Stomach smooth muscle (tissue), 2 donors: ENCODE data around the gene PPIL4.

Experiments used
- H3K27ac ChIP-seq: one replicate; pipeline ENCODE4 v1.7.0; 2013; ENCODE audit warnings: mild to moderate bottlenecking, low read length, inconsistent platforms
- H3K27me3 ChIP-seq, 2 donors: one replicate each; pipeline ENCODE4 v1.7.0; 2013; ENCODE audit warnings: low read length in 2 of 2; ENCODE audit not compliant: insufficient read depth in 2 of 2, control insufficient read depth in 1 of 2
- H3K36me3 ChIP-seq, 2 donors: one replicate each; pipeline ENCODE4 v1.7.0; 2013; ENCODE audit warnings: low read length in 2 of 2; ENCODE audit not compliant: control insufficient read depth in 2 of 2, insufficient read depth in 2 of 2
- H3K4me1 ChIP-seq: one replicate; pipeline ENCODE4 v1.7.0; 2013; ENCODE audit warnings: low read length; ENCODE audit not compliant: control insufficient read depth, insufficient read depth
- H3K4me3 ChIP-seq, 2 donors: one replicate each; pipeline ENCODE4 v1.7.0; 2013; ENCODE audit warnings: low read length in 2 of 2
- H3K9ac ChIP-seq, 2 donors: one replicate each; pipeline ENCODE4 v1.7.0; 2013; ENCODE audit warnings: low read length in 2 of 2, mild to moderate bottlenecking in 1 of 2
- H3K9me3 ChIP-seq, 2 donors: one replicate each; pipeline ENCODE4 v1.7.0; 2013; ENCODE audit warnings: low read length in 2 of 2; ENCODE audit not compliant: control insufficient read depth in 2 of 2
- donor health status: healthy.
- donor health status: Pancreatic carcinoma.

PPIL4 gene

DNA sequence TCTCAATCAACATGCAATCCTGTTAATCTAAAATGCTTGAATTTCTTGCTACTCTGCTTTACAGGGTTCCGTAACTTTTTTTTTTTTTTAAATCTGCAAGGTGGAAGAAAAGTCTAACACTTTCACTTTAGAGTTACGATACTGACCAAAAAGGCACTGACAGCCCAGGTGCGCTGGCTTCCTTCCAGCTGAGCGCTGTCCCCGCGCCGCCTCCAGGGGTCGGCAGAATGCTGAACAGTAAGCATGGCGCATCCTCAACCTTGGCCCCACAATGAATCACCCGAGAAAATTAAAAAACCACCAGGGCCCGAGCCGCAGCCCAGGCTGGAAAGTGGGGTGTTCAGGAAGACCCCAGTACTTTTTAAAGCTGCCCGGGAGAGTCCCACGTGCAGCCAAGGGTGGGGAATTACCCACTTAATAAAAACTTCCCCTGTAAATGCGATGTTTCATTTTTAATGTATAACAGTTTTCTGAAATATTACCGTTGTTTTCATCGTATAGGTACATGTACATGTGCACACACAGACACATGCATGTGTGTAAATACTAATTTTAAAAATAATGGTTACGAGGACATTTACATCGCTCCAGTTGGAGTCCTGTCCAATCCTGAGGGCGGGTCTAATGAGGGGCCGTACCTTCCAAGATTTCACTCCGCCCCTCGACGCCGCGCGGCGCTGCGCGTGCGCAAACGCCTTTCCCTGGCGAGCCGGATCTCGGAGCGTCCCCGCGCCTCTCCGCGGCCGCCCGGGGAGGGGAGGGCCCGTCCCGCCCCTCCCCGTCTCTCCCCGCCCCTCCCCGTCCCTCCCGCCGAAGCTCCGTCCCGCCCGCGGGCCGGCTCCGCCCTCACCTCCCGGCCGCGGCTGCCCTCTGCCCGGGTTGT lies 19.9 kb upstream of the PPIL4 start, which contains the start of gene GINM1:
TSS of gene GINM1 (plus strand) at position 849 of the 883 bp plus-strand sequence. CDS start 40 bp downstream, outside the sequence.
- Histone ChIP-seq H3K27me3 (no peaks in the 10 kb centered on the region), H3K9ac (peak within 1 kb of the TSS; percentile 68 to 80), H3K9me3 (no peaks in the 10 kb centered on the region), H3K4me3 (peak within 1 kb of the TSS; percentile 90 to 92), H3K4me1 (peaks cover 9% of the 10 kb centered on the region), H3K27ac (peak within 1 kb of the TSS; percentile 82), H3K36me3 (no peaks in the 10 kb centered on the region)

DNA sequence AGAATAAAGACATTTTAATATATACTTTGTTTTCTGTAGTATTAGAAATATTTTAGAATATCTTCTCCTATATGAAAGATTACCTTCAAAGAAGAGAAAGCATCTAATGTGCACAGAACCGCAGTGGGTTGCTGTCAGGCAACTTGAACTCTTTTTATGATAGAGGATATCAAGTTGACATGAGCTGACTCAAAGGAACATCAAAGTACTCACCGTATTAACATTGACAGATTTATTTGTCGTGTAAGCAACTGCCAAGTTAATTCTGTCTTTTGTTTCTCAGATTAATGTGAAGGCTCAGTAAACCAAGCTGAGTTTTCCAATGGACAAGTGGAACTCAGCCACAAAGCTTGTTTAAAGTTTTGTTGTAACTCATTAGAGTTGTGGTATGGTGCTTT lies 18.1 kb upstream of the PPIL4 start:
- Histone ChIP-seq H3K9ac (no peak overlapping the region), H3K9me3 (no peaks in the 10 kb centered on the region), H3K4me3 (no peak overlapping the region), H3K4me1 (peaks cover 9% of the 10 kb centered on the region), H3K27ac (no peak overlapping the region), H3K36me3 (no peaks in the 10 kb centered on the region), H3K27me3 (no peaks in the 10 kb centered on the region)

DNA sequence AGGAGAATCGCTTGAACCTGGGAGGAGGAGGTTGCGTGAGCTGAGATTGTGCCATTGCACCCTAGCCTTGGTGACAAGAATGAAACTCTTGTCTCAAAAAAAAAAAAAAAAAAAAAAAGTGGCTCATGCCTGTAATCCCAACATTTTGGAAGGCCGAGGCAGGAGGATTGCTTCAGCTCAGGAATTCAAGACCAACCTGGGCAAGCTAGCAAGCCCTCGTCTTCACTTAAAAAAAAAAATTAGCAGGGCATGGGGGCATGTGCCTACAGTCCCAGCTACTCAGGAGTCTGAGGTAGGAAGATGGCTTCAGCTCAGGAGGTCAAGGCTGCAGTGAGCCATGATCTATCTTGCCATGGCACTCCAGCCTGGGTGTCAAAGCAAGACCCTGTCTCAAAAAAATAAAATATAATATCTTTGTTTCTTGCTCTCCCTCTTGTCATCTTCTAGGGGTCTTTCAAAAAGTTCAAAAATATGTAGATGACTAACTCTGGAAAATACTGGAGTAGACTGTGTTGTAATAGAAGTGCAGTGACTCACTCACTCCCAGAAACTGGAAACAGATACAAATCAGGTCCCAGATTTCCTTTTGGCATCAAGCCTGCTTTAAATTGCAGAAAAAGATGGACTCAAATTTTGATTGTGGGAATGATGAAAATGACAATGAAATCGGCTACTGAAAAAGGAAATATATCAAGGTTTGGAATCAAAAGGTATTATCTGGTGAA lies 17.5 kb upstream of the PPIL4 start:
- Histone ChIP-seq H3K4me1 (peaks cover 9% of the 10 kb centered on the region), H3K9me3 (no peaks in the 10 kb centered on the region), H3K4me3 (no peak overlapping the region), H3K9ac (no peak overlapping the region), H3K27ac (no peak overlapping the region), H3K27me3 (no peaks in the 10 kb centered on the region), H3K36me3 (no peaks in the 10 kb centered on the region)

DNA sequence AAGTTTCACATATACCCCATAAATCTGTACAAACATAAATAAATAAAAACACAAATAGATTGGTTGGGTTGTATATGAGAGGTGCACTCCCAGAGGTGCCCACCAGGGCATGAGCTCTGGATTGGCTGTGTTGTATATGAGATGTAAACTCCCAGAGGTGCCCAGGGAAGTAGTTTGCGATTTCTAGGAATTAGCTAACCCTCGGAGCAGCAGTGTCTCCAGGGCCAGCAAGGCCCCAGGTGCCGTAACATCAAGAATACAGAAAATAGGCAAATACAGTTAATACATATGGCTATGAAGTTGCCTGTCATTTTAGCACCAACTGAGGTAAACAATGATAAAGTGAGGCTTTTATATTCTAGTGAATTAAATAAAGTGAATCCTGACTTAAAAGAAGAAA lies 14.9 kb upstream of the PPIL4 start:
- no peaks in the 10 kb centered on the region for H3K9me3 ChIP-seq
- H3K27ac ChIP-seq = no peak overlapping the region
- no peaks in the 10 kb centered on the region for H3K4me1 ChIP-seq
- H3K27me3 ChIP-seq = no peaks in the 10 kb centered on the region
- H3K36me3 ChIP-seq = no peaks in the 10 kb centered on the region
- H3K9ac ChIP-seq = no peak overlapping the region
- no peak overlapping the region for H3K4me3 ChIP-seq

DNA sequence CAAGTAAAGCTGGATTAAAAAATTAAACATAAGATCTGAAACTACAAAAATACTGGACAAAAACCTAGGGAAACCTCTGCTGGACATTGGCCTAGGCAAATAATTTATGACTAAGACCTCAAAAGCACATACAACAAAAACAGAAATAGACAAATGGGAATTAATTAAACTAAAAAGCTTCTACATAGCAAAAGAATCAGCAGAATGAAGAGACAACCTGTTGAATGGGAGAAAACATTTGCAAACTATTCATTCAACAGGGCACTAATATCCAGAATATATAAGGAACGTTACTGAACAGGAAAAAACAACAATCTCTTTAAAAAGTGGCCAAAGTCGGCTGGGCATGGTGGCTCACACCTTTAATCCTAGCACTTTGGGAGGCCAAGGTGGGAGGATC lies 13.5 kb upstream of the PPIL4 start:
- Histone ChIP-seq H3K9me3 (no peaks in the 10 kb centered on the region), H3K36me3 (no peaks in the 10 kb centered on the region), H3K27ac (no peak overlapping the region), H3K4me1 (no peaks in the 10 kb centered on the region), H3K27me3 (no peaks in the 10 kb centered on the region), H3K9ac (no peak overlapping the region), H3K4me3 (no peak overlapping the region)

DNA sequence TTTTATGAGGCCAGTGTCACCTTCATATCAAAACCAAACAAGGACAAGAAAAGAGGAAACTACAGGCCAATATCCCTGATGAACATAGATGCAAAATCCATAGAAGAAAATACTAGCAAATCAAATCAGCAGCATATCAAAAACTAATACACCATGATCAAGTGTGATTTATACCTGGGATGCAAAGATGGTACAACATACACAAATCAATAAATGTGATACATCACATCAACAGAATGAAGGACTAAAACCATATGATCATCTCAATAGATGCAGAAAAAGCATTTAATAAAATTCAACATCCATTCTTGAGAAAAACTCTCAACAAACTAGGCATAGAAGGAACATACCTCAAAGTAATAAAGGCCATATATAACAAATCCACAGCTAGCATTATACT lies 12.2 kb upstream of the PPIL4 start:
- H3K4me1 ChIP-seq = no peaks in the 10 kb centered on the region
- H3K27me3 ChIP-seq = no peaks in the 10 kb centered on the region
- no peaks in the 10 kb centered on the region for H3K36me3 ChIP-seq
- H3K4me3 ChIP-seq = no peak overlapping the region
- no peaks in the 10 kb centered on the region for H3K9me3 ChIP-seq
- H3K27ac ChIP-seq = no peak overlapping the region
- no peak overlapping the region for H3K9ac ChIP-seq

DNA sequence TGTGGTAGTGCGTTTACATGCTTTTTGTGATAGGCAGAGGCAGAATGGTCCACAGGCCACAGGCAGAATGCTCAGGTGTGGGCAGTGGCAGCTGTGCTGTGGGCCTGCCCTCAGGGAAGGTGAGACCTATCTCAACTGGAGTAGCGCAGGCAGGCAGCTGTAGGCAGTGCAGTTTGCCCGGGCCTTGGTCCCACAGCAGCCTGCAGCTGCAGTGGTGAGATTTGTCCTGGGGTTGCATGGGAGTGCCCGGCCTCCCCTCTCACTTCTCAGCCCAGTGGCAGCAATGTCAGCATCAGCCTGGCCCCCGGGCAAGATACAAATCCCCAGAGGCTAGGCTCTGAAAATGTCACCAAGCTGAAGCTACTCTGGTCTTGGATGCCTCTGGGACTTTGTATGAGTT lies 6.1 kb upstream of the PPIL4 start:
- Histone ChIP-seq H3K36me3 (no peaks in the 10 kb centered on the region), H3K9ac (no peak overlapping the region), H3K4me3 (no peak overlapping the region), H3K27ac (no peak overlapping the region), H3K27me3 (peaks cover 0 to 5% of the 10 kb centered on the region in 2 donors), H3K4me1 (no peaks in the 10 kb centered on the region), H3K9me3 (no peaks in the 10 kb centered on the region)

DNA sequence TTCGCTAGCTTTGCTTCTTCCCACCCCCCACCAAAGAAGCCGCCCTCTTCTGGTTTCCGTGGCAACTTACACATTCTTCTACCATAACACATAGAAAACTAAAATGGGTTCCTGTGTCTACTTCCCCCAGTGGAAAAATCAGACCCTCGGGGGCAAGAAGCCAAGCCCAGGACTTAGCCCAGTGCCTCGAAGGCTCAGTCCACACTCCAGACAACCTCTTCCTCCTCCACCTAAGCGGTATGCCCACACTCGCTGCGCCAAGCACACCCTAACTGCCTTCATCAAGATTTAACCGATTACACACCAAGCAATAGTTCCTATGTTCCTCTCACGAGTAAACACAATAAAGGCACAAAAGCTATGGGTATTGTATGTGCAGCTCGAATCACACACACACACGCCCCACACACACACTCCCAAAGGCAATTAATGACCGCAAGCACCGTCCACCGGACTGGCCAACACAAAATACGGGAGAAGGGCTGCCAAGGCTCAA lies 537 bp downstream of the PPIL4 start:
- Histone ChIP-seq H3K27me3 (no peaks in the 10 kb centered on the region), H3K4me3 (peak overlapping the region; percentile 98 to 100), H3K9me3 (no peaks in the 10 kb centered on the region), H3K36me3 (peaks cover 0 to 3% of the 10 kb centered on the region in 2 donors), H3K4me1 (peaks cover 18% of the 10 kb centered on the region), H3K27ac (peak overlapping the region; percentile 99), H3K9ac (peak overlapping the region; percentile 100)

DNA sequence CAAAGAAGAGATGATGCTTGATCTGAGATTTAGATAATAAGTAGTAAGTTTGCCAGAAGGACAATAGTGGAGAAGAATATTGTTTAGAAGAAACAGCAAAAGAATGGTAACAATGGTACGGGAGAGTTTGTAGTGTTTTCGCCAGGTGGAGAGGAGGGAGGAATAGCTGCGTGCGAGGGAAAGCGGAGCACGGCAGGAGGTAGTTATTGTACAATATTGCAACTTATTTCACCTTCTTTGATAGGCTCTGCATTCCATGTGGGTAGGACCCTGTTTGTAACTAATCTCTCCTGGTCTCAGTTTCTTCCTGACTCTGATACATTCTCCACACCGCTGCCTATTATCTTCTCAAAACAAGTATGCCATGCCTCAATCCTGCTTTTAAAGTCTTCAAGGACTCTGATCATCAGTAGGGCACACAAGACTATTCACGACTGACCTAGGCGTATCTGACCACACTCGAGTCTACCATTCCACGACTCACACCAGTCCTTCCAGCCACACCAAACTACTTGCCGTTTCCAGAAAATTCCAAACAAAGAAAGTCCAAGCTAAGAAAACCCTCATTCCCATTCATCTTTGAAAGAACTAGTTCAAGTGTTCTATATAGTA lies 1.1 kb downstream of the PPIL4 start:
- Histone ChIP-seq H3K9me3 (no peaks in the 10 kb centered on the region), H3K9ac (peak overlapping the region; percentile 100), H3K27ac (peak overlapping the region; percentile 99), H3K4me3 (peak overlapping the region; percentile 98 to 100), H3K36me3 (peaks cover 0 to 4% of the 10 kb centered on the region in 2 donors), H3K27me3 (no peaks in the 10 kb centered on the region), H3K4me1 (peaks cover 18% of the 10 kb centered on the region)

DNA sequence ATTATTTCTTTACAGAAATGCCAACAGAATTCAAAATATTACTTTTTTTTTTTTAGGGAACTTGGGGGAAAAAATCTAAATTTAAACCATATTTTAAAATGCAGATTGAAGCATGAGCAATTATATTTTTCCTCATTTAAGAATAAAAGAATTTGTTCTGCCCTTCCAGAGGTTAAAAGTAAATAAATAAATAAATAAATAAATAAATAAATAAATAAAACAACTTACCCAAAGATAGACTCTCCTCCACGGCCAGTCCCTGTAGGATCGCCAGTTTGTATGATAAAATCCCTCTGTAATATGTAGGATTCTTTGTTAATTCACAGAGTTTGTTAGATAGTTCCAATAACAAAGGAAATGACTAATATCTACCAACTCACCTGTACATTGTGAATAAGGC lies 4.7 kb downstream of the PPIL4 start:
- Histone ChIP-seq H3K4me3 (no peak overlapping the region), H3K36me3 (peaks cover 11 to 24% of the 10 kb centered on the region in 2 donors), H3K9me3 (no peaks in the 10 kb centered on the region), H3K27ac (no peak overlapping the region), H3K4me1 (peaks cover 13% of the 10 kb centered on the region), H3K9ac (no peak overlapping the region), H3K27me3 (no peaks in the 10 kb centered on the region)
